GM23248 (cell line): Measurements from ENCODE around the gene RTKN2. TPM values are rescaled to one million over a fixed set of nuclear protein-coding genes. Genes with fewer than 3 reads are reported as not detected.

Source experiments
- DNase-seq: peaks from one replicate; pipeline ENCODE4 v3.0.0-alpha.2; 2015
- H2AFZ ChIP-seq: fragments of 200-600 bp; sonication (generic); 2 replicates; pipeline ENCODE4 v1.6.1; 2016; ENCODE audit warnings: antibody characterized with exemption
- H3F3A ChIP-seq: fragments of 200-600 bp; sonication (generic); 2 replicates; pipeline ENCODE4 v1.6.1; 2016; ENCODE audit warnings: mild to moderate bottlenecking, antibody characterized with exemption, mixed run types; ENCODE audit not compliant: insufficient read depth
- H3K27ac ChIP-seq: fragments of 200-600 bp; sonication (generic); 2 replicates; pipeline ENCODE4 v1.5.1; 2016; ENCODE audit warnings: mild to moderate bottlenecking
- H3K27me3 ChIP-seq: fragments of 200-600 bp; sonication (generic); replicated peaks from 2 replicates; pipeline ENCODE4 v1.6.1; 2016; ENCODE audit warnings: mild to moderate bottlenecking; ENCODE audit not compliant: insufficient read depth
- H3K36me3 ChIP-seq: fragments of 200-600 bp; sonication (generic); 2 replicates; pipeline ENCODE4 v1.6.1; 2016; ENCODE audit warnings: low read depth, mild to moderate bottlenecking
- H3K4me1 ChIP-seq: fragments of 200-600 bp; sonication (generic); 2 replicates; pipeline ENCODE4 v1.6.1; 2016; ENCODE audit warnings: mild to moderate bottlenecking; ENCODE audit not compliant: insufficient read depth
- H3K4me2 ChIP-seq: fragments of 200-600 bp; sonication (generic); one replicate; pipeline ENCODE4 v1.6.1; 2016; ENCODE audit warnings: mild to moderate bottlenecking; ENCODE audit not compliant: unreplicated experiment
- H3K4me3 ChIP-seq: fragments of 200-600 bp; sonication (generic); 2 replicates; pipeline ENCODE4 v1.5.1; 2016; ENCODE audit warnings: mild to moderate bottlenecking
- H3K79me2 ChIP-seq: fragments of 200-600 bp; sonication (generic); 2 replicates; pipeline ENCODE4 v1.6.1; 2016; ENCODE audit warnings: mild to moderate bottlenecking; ENCODE audit not compliant: insufficient read depth
- H3K9ac ChIP-seq: fragments of 200-600 bp; sonication (generic); 2 replicates; pipeline ENCODE4 v1.6.1; 2016; ENCODE audit warnings: mild to moderate bottlenecking
- H3K9me2 ChIP-seq: fragments of 200-600 bp; sonication (generic); 2 replicates; pipeline ENCODE4 v1.6.1; 2016; ENCODE audit warnings: mixed run types, mild to moderate bottlenecking, moderate library complexity; ENCODE audit not compliant: insufficient read depth
- H3K9me3 ChIP-seq: fragments of 200-600 bp; sonication (generic); one replicate; pipeline ENCODE4 v1.6.1; 2017; ENCODE audit warnings: low read depth
- H4K20me1 ChIP-seq: fragments of 200-600 bp; sonication (generic); 2 replicates; pipeline ENCODE4 v1.6.0; 2016; ENCODE audit not compliant: insufficient read depth
- EZH2 ChIP-seq: fragments of 200-600 bp; sonication (generic); IDR thresholded peaks from 2 replicates; pipeline ENCODE4 v1.6.1; 2018; ENCODE audit warnings: antibody characterized with exemption, mild to moderate bottlenecking; ENCODE audit not compliant: insufficient read depth, poor library complexity, severe bottlenecking
- EZH2phosphoT487 ChIP-seq: fragments of 200-600 bp; sonication (generic); IDR thresholded peaks from 2 replicates; pipeline ENCODE4 v1.6.1; 2018; ENCODE audit warnings: antibody characterized with exemption, moderate library complexity, mild to moderate bottlenecking, low read depth; ENCODE audit not compliant: insufficient read depth
- WGBS, 2 experiments: methylation state at CpG; one replicate each; pipeline ENCODE4 v1.1.6; 2015 to 2017; ENCODE audit warnings: low lambda C conversion rate in 2 of 2, low coverage in 1 of 2; ENCODE audit errors: missing lambda C conversion rate in 2 of 2; 5-methylcytosine and 5-hydroxymethylcytosine counted together
- in situ Hi-C: fragments of 300-500 bp; cut with MboI; formaldehyde crosslinking; loops from 2 replicates; pipeline ENCODE4 v1.15.0; 2020
- polyA plus RNA-seq: library from polyadenylated mRNA; unstranded; fragments of >200 nt; fragmentation: Nextera tagmentation; extraction: Ambion mirVana; gene quantifications from 2 replicates; pipeline ENCODE4 v1.2.1, GENCODE V29; 2016
- total RNA-seq: library from RNA; depleted of rRNA; stranded (reverse); fragments of >200 nt; shearing (Covaris generic); gene quantifications from 2 replicates; pipeline ENCODE4 v1.2.3, GENCODE V29; 2014

Gene RTKN2
- total and polyA plus RNA-seq, 2 experiments from 2014 or later = 0.11 to 0.15 TPM

DNA sequence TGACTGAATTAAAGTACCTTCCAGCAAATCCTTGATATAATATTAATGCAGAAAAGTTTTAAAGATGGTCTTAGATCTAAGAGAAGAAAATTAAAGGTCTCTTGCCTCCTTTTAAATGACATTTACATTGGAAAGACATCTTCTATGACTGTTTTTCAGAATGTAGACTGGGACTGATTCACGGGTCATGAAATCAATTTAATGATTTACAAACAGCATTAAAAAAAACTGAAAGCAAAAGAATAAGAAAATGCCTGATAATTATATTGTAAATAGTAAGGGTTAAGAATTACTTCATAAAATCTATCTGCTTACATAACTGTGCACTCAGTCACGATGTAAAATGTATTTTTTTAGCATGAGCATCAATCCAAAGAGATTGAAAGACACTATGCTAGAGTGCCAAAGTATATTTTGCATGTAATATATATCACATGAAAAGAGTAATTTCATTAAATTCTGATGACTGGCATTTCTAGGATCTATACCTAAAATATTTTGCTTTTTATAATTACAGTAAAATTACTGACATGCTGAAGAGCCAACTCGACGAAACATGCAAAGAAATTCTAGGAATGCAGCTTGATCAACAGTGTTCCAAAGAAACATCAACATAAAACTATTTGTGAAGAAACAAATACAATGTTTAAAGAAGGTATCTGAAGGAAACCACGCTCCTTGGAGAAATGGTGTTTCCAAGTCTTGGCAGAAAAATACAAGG, 35.1 kb downstream of the RTKN2 start:
- H3K4me2 ChIP-seq = peak overlapping the region; percentile 42
- peaks cover 56% of the 10 kb centered on the region for H3K4me1 ChIP-seq
- no peaks in the 10 kb centered on the region for H4K20me1 ChIP-seq
- H3K36me3 ChIP-seq = no peaks in the 10 kb centered on the region
- no peaks in the 10 kb centered on the region for H3K9me3 ChIP-seq
- no peaks in the 10 kb centered on the region for H3K27me3 ChIP-seq
- in situ Hi-C loops = loop anchor here (25.0 kb wide), 2 partner anchors 321 to 471 kb away; partner anchors contain the start of gene ARID5B
- no peak overlapping the region for H3K27ac ChIP-seq
- 0 out of 2 replicates have a peak overlapping the region, but pooled peaks have one; percentile 36 for H2AFZ ChIP-seq
- peaks cover 44% of the 10 kb centered on the region for H3F3A ChIP-seq
- no peaks in the 10 kb centered on the region for H3K79me2 ChIP-seq
- H3K9me2 ChIP-seq = no peaks in the 10 kb centered on the region
- WGBS, 2 experiments = 43 to 48% methylated on average over 5 of the region's 5 CpGs
- DNase-seq = peak; percentile 27
- peak overlapping the region; percentile 22; the same call in 1 of the 2 replicates for H3K4me3 ChIP-seq
- TF ChIP-seq EZH2 (no peak), EZH2phosphoT487 (no peak)
- H3K9ac ChIP-seq = no peak overlapping the region

GRCh38 chr10:62231805-62232204, 36.8 kb downstream of the RTKN2 start:
- no peaks in the 10 kb centered on the region for H3K9me3 ChIP-seq
- H3K4me2 ChIP-seq = peak overlapping the region; percentile 35
- H3K36me3 ChIP-seq = no peaks in the 10 kb centered on the region
- peak overlapping the region; percentile 41 for H3K27ac ChIP-seq
- TF ChIP-seq EZH2phosphoT487 = no peak
- no peak for TF ChIP-seq EZH2
- peaks cover 44% of the 10 kb centered on the region for H3F3A ChIP-seq
- in situ Hi-C loops = loop anchor here (25.0 kb wide), 2 partner anchors 320 to 470 kb away; partner anchors contain the start of gene ARID5B
- H3K27me3 ChIP-seq = no peaks in the 10 kb centered on the region
- no peak overlapping the region for H2AFZ ChIP-seq
- WGBS, 2 experiments = 52 to 61% methylated on average over 4 of the region's 4 CpGs
- H4K20me1 ChIP-seq = no peaks in the 10 kb centered on the region
- no peaks in the 10 kb centered on the region for H3K79me2 ChIP-seq
- peaks cover 56% of the 10 kb centered on the region for H3K4me1 ChIP-seq
- no peaks in the 10 kb centered on the region for H3K9me2 ChIP-seq
- DNase-seq = no peak
- no peak overlapping the region for H3K9ac ChIP-seq
- H3K4me3 ChIP-seq = no peak overlapping the region

DNA sequence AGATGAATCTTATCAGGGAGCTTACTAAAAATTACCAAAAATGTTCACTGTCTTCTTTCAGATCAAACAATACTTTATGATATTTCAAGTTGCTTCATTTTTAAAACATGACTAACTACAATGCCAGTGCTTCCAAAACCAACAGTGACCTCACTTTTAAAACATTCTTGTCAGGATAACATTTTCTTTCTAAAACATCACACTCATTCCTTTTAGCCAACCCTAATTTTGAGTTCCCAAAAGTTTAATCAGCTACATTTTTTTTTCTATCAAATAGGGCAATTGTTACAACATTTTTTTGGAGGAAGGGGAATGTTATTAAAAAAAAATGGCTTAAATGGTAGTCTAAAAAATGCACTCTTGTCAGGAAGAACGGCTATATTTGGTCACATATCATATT, 37.3 kb downstream of the RTKN2 start:
- Histone ChIP-seq H4K20me1 (no peaks in the 10 kb centered on the region), H3K4me2 (peak overlapping the region; percentile 35), H3K36me3 (no peaks in the 10 kb centered on the region), H3K9me2 (no peaks in the 10 kb centered on the region), H3K27me3 (no peaks in the 10 kb centered on the region), H3K9me3 (no peaks in the 10 kb centered on the region), H3K27ac (peak overlapping the region; percentile 41), H3K4me1 (peaks cover 56% of the 10 kb centered on the region), H3F3A (peaks cover 44% of the 10 kb centered on the region), H2AFZ (no peak overlapping the region), H3K9ac (0 out of 2 replicates have a peak overlapping the region, but pooled peaks have one; percentile 0), H3K4me3 (0 out of 2 replicates have a peak overlapping the region, but pooled peaks have one; percentile 15), H3K79me2 (no peaks in the 10 kb centered on the region)
- 0% methylated on average over 1 of the region's 1 CpG for WGBS, 2 experiments
- peak; percentile 84 for DNase-seq
- in situ Hi-C loops = loop anchor here (25.0 kb wide), 2 partner anchors 319 to 469 kb away; partner anchors contain the start of gene ARID5B
- no peak for TF ChIP-seq EZH2phosphoT487
- TF ChIP-seq EZH2 = no peak

GRCh38 chr10:62230344-62231121, 38.1 kb downstream of the RTKN2 start:
- in situ Hi-C loops = loop anchor here (25.0 kb wide), 2 partner anchors 318 to 468 kb away; partner anchors contain the start of gene ARID5B
- peak; percentile 35 for DNase-seq

More at GRCh38 chr10:62230344-62231121, 38.1 kb downstream of the RTKN2 start:
- Histone ChIP-seq H3F3A (peaks cover 44% of the 10 kb centered on the region), H2AFZ (no peak overlapping the region), H3K9me3 (no peaks in the 10 kb centered on the region), H3K27me3 (no peaks in the 10 kb centered on the region), H3K9ac (0 out of 2 replicates have a peak overlapping the region, but pooled peaks have one; percentile 0), H3K4me3 (0 out of 2 replicates have a peak overlapping the region, but pooled peaks have one; percentile 15), H3K27ac (peak overlapping the region; percentile 41), H4K20me1 (no peaks in the 10 kb centered on the region), H3K36me3 (no peaks in the 10 kb centered on the region), H3K9me2 (no peaks in the 10 kb centered on the region), H3K4me2 (peak overlapping the region; percentile 35), H3K4me1 (peaks cover 53% of the 10 kb centered on the region), H3K79me2 (no peaks in the 10 kb centered on the region)
- WGBS, 2 experiments = 72 to 78% methylated on average over 4 of the region's 4 CpGs
- TF ChIP-seq EZH2 (no peak), EZH2phosphoT487 (no peak)
